NCI-H2196 (cell line): ENCODE measurements around the gene NKIRAS1.

Experiments used
- DNase-seq: peaks from one replicate; lab custom pipeline; 2025; ENCODE audit not compliant: unreplicated experiment; lab: John Stamatoyannopoulos, UW

The NKIRAS1 gene

GRCh38 chr3:23916886-23917678, at the start of gene NKIRAS1, which contains the start of gene RPL15:
NKIRAS1 (minus strand) TSS chr3:23916990; CDS start chr3:23910904, 6,086 bp downstream.
RPL15 (plus strand) TSS chr3:23917132; CDS start chr3:23917860, 728 bp downstream.
- DNase-seq = peak; percentile 85

- no peak for DNase-seq
Measured at GRCh38 chr3:23966328-23966727, 49.5 kb upstream of the NKIRAS1 start.

- DNase-seq = no peak
Measured at GRCh38 chr3:23964537-23965235, 47.9 kb upstream of the NKIRAS1 start.

- DNase-seq = no peak
Measured at GRCh38 chr3:23961913-23962312, 45.1 kb upstream of the NKIRAS1 start.

- DNase-seq = no peak
Measured at GRCh38 chr3:23961066-23961465, 44.3 kb upstream of the NKIRAS1 start.

- no peak for DNase-seq
Measured at GRCh38 chr3:23960649-23961048, 43.9 kb upstream of the NKIRAS1 start.

- DNase-seq = no peak
Measured at GRCh38 chr3:23959135-23959900, 42.5 kb upstream of the NKIRAS1 start.

GRCh38 chr3:23956701-23957100, 39.9 kb upstream of the NKIRAS1 start:
- DNase-seq = no peak

GRCh38 chr3:23954144-23954543, 37.4 kb upstream of the NKIRAS1 start:
- DNase-seq = no peak

- no peak for DNase-seq
Measured at GRCh38 chr3:23953523-23953922, 36.7 kb upstream of the NKIRAS1 start.

GRCh38 chr3:23952646-23953045, 35.9 kb upstream of the NKIRAS1 start:
- DNase-seq = no peak

- DNase-seq = no peak
Measured at GRCh38 chr3:23950293-23950692, 33.5 kb upstream of the NKIRAS1 start.

- DNase-seq = peak; percentile 11
Measured at GRCh38 chr3:23949784-23950183, 33.0 kb upstream of the NKIRAS1 start.

- DNase-seq = no peak
Measured at GRCh38 chr3:23948761-23949160, 32.0 kb upstream of the NKIRAS1 start.

GRCh38 chr3:23945913-23946687, 29.3 kb upstream of the NKIRAS1 start:
- peak; percentile 90 for DNase-seq

- DNase-seq = no peak
Measured at GRCh38 chr3:23945663-23945912, 28.8 kb upstream of the NKIRAS1 start.

- DNase-seq = peak; percentile 65
Measured at GRCh38 chr3:23944861-23945662, 28.3 kb upstream of the NKIRAS1 start, which contains the start of gene NR1D2. NR1D2 (plus strand) TSS chr3:23945286; CDS start chr3:23945579, 293 bp downstream.

GRCh38 chr3:23944007-23944783, 27.4 kb upstream of the NKIRAS1 start:
- no peak for DNase-seq

GRCh38 chr3:23942546-23942945, 25.8 kb upstream of the NKIRAS1 start:
- DNase-seq = no peak
